ENCODE data around the gene MOCS1.

- TF ChIP-seq CTCF (IDR thresholded peaks at IDR 0.05) (no peak), POLR2A (IDR thresholded peaks at IDR 0.05) (no peak)
Observed at GRCh38 chr6:39907871-39908575, 26.2 kb downstream of the MOCS1 start.
